Immature natural killer cell (primary cell): ENCODE results near the gene ZNF708. TPM values are rescaled to one million over a fixed set of nuclear protein-coding genes. Genes with fewer than 3 reads are reported as not detected.

Source experiments
- polyA plus RNA-seq, 3 donors: library from polyadenylated mRNA; unstranded; fragments of 300-500 nt; fragmentation: Illumina TruSeq; gene quantifications; one replicate each; pipeline ENCODE4 v1.2.3, GENCODE V29; 2021

Gene ZNF708
- polyA plus RNA-seq, 3 donors from 2014 or later = 4.7 to 8.7 (median 8.0) TPM

Other genes with a start within 250 kb of the ZNF708 start
- 1 to 10 TPM; 2.1 to 7.0 (median 4.1) TPM for gene ZNF714, start 247.2 kb downstream of the ZNF708 start, polyA plus RNA-seq
- 10 to 100 TPM in 1 of 3 donors, 1 to 10 TPM in 2; 6.3 to 12.7 (median 7.6) TPM for gene ZNF431, start 187.4 kb downstream of the ZNF708 start, polyA plus RNA-seq
- gene ZNF738, start 29.6 kb upstream of the ZNF708 start, polyA plus RNA-seq = 1 to 10 TPM; 3.1 to 4.5 (median 3.2) TPM
- gene ZNF493, start 67.7 kb upstream of the ZNF708 start, polyA plus RNA-seq = 10 to 100 TPM; 17.0 to 24.0 (median 18.3) TPM
- gene ZNF429, start 176.2 kb upstream of the ZNF708 start, polyA plus RNA-seq = 10 to 100 TPM; 13.1 to 26.4 (median 17.0) TPM